NK-92 treated with Interleukin-12 subunit alpha and Interleukin-12 subunit beta, amount 100 ng/mL, for 24 hours (cell line): ENCODE measurements around the gene RFX4.
"Not testable (repeated sequence)": the region's sequence is repeated elsewhere in the genome, so short reads cannot be mapped to it uniquely, and the experiment has no call there.

Source experiments
- DNase-seq: peaks from one replicate; lab custom pipeline; 2025; lab: John Stamatoyannopoulos, UW

The RFX4 gene

GRCh38 chr12:106594447-106594846, 11.6 kb downstream of the RFX4 start:
- no peak for DNase-seq

GRCh38 chr12:106595268-106595667, 12.5 kb downstream of the RFX4 start:
- DNase-seq = no peak

- DNase-seq = no peak
These were observed 15.2 kb downstream of the RFX4 start for GRCh38 chr12:106598003-106598402.

- DNase-seq = no peak
These were observed 16.5 kb downstream of the RFX4 start for GRCh38 chr12:106599302-106599701.

GRCh38 chr12:106600503-106600902, 17.7 kb downstream of the RFX4 start:
- DNase-seq = no peak

GRCh38 chr12:106601031-106601430, 18.2 kb downstream of the RFX4 start:
- no peak for DNase-seq

GRCh38 chr12:106601496-106601895, 18.7 kb downstream of the RFX4 start:
- no peak for DNase-seq

GRCh38 chr12:106602076-106602475, 19.3 kb downstream of the RFX4 start:
- DNase-seq = no peak

GRCh38 chr12:106605254-106605653, 22.4 kb downstream of the RFX4 start:
- no peak for DNase-seq

GRCh38 chr12:106620588-106620987, 37.8 kb downstream of the RFX4 start:
- not testable (repeated sequence) for DNase-seq

GRCh38 chr12:106625976-106626375, 43.2 kb downstream of the RFX4 start:
- no peak for DNase-seq

GRCh38 chr12:106629797-106630659, 47.2 kb downstream of the RFX4 start:
- DNase-seq = no peak

- DNase-seq = no peak
These were observed 48.3 kb downstream of the RFX4 start for GRCh38 chr12:106631150-106631549.

- no peak for DNase-seq
These were observed 49.0 kb downstream of the RFX4 start for GRCh38 chr12:106631797-106632196.

GRCh38 chr12:106632797-106633450, 50.1 kb downstream of the RFX4 start:
- DNase-seq = no peak

GRCh38 chr12:106633451-106633823, 50.6 kb downstream of the RFX4 start:
- DNase-seq = no peak

GRCh38 chr12:106634206-106634605, 51.4 kb downstream of the RFX4 start:
- no peak for DNase-seq

- no peak for DNase-seq
These were observed 60.2 kb downstream of the RFX4 start for GRCh38 chr12:106643000-106643399.

- DNase-seq = no peak
These were observed 61.7 kb downstream of the RFX4 start for GRCh38 chr12:106644335-106645073.

GRCh38 chr12:106645074-106645421, 62.2 kb downstream of the RFX4 start:
- DNase-seq = no peak

GRCh38 chr12:106645465-106646330, 62.9 kb downstream of the RFX4 start:
- no peak for DNase-seq

GRCh38 chr12:106646472-106646871, 63.7 kb downstream of the RFX4 start:
- DNase-seq = no peak
